Stimulated activated naive CD4-positive, alpha-beta T cell (primary cell): ENCODE results near the gene GFOD2.
"Not testable (repeated sequence)": the region's sequence is repeated elsewhere in the genome, so short reads cannot be mapped to it uniquely, and the experiment has no call there.

ENCODE experiments used
- DNase-seq, 6 experiments: peaks; one replicate each; lab custom pipeline; 2025; lab: John Stamatoyannopoulos, UW

The GFOD2 gene

GRCh38 chr16:67702130-67702529 is 17.0 kb downstream of the GFOD2 start:
- DNase-seq: no peak

DNA sequence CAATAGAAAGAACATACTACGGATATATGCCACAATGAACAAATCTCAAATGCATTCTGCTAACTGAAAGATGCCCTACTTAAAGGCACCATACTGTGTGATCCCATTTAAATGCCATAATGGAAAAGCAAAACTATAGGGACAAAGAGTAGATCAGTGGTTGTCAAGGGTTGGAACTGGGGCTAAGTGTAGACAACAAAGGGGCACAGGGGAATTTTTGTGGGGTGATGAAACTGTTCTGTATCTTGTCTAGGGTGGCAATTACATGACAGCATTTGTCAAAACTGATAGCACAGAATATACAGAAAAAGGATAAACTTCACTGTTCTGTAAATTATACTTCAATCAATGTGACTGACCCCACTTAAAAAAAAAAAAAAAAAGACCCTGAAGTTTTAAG is 17.7 kb downstream of the GFOD2 start:
- no peak for DNase-seq

DNA sequence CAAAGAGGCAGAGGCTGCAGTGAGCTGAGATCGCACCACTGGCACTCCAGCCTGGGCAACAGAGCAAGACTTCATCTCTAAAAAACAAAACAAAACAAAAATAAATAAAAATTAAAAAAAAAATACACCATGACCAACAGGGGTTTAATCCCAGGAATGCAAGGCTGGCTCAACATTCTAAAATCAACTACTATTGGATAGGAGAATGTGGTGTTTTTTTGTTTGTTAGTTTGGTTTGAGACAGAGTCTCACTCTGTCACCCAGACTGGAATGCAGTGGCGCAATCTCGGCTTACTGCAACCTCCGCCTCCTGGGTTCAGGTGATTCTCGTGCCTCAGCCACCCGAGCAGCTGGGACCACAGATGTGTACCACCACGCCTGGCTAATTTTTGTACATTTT is 19.9 kb downstream of the GFOD2 start:
- no peak for DNase-seq

DNA sequence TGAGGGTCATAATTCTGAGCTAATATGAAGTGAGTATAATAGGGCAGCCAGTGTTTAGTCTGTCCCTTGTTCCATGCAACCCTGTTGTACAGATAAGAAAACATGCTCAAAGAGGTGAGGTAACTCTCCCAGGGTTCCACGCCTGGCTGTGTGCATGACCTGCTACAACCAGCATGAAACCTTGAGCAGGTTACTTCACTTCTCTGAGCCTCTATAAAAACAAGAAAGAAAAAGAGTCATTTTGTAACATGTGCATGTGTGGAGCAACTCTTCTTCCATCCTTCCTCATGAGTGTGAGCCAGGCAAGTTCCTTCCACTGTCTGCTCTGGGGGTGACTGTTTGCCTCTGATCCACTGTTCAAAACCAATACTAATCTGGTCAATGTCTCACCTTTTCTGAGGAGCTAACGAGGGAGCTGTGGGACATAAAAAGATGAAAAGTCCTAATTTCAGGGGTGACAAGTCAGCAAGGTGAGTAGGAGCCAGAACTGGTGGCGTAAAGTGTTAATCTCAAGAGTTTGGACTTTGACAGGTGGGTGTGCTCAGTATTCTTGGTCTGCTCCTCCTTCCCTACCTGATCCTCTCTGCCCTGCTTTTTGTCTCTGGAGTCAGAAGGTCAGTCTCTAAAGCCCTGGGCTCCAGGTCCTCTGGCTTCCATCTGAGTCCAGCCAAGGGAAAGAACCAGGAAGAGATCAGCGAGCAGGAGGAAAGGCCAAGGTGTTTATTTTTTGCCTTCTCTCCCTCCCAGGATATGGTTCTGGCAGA is 21.5 kb downstream of the GFOD2 start:
- no peak for DNase-seq

DNA sequence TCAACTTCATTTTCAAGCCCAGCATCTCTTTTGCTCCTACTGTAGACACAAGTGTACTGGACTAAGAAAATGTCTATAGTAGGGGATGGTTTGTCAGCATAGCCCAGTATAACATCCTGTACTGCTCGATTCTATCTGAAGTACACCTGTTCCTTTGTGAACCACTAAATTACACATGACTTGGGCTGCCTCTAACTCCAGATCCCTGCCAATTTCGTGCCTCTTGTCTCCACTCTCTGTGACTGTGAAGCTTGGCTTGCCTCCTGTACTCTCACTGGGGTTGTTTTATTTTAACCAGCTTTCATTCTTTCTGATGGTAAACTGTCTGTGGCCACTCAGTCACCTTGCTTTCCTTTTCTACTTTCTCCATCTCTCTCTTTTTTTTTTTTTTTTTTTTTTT is 24.5 kb downstream of the GFOD2 start:
- DNase-seq: no peak

DNA sequence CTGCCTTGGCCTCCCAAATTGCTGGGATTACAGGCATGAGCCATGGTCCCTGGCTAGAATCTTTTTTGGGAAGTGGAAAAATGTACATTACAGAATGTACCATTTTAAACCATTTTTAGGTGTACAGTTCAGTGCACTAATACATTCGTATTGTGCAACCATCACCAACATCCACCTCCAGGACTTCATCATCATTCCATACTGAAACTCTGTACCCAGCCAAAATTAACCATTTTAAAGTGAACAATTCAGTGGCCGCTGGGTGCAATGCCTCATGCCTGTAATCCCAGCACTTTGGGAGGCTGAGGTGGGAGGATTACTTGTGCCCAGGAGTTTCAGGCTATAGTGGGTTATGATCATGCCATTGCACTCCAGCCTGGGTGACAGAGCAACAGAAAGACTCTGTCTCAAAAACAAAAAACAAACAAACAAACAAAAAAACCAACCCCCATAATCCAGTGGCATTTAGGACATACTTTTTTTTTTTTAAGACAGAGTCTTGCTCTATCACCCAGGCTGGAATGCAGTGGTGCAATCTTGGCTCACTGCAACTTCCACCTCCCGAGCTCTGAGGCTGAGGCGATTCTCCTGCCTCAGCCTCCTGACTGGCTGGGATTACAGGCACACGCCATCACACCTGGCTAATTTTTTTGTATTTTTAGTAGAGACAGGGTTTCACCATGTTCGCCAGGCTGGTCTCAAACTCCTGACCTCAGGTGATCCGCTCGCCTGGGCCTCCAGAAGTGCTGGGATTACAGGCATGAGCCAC is 25.4 kb downstream of the GFOD2 start:
- not testable (repeated sequence) for DNase-seq

DNA sequence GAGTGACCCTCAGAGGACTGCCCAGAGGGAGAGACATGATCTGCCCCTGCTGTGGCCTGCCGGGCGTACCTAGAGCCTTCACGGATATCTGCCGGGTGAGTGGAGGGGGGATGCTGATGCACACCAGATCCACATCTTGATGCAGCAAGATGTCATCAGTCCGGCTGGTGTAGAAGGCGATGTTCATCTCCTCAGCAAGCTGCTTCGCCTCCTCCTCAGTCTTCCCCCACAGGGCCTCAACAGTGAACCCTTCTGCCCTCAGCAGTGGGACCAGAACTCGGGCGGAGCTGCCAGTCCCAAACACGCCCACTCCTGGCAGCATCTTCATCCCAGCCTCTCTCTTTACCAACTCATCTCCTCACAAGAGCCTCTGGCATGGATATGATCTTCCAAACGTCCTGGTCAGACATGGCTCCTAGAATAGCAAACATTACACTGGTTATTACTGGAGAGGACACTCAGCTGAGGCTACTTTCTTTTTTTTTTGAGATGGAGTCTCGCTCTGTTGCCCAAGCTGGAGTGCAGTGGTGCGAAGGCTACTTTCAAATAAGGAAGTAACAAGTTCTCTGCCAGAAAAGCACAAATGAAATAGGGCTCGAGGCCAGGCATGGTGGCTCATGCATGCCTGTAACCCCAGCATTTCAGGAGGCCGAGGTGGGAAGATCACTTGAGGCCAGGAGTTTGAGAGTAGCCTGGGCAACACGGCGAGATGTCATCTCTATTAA is 33.6 kb downstream of the GFOD2 start:
- no peak for DNase-seq

- no peak for DNase-seq
These were observed 35.3 kb downstream of the GFOD2 start for GRCh38 chr16:67683767-67684166.

- no peak for DNase-seq
These were observed 38.9 kb downstream of the GFOD2 start for GRCh38 chr16:67679935-67680897.

DNA sequence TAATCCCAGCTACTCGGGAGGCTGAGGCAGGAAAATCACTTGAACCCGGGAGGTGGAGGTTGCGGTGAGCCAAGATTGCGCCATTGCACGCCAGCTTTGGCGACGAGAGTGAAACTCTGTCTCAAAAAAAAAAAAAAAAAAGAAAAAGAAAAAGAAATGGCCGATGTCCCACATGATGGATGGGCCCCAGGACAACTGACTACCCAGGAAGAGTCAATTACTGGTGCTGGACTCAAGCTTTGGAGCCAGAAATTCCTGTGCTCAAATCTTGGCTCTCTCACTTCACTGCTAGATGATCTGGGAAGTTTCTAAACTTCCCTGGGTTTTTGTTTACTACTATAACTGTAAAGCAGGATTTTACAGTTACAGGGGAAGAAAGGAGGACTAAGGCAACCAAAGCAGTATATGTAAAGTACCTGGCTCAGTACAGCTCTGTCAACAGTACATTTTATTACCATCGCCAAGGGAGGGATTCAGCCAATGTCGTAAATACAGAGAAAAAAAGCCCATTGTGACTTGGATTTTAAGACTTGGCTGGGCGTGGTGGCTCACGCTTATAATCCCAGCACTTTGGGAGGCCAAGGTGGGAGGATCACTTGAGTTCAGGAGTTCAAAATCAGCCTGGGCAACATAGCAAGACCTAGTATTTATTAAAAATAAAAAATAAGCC is 40.6 kb downstream of the GFOD2 start:
- no peak for DNase-seq

DNA sequence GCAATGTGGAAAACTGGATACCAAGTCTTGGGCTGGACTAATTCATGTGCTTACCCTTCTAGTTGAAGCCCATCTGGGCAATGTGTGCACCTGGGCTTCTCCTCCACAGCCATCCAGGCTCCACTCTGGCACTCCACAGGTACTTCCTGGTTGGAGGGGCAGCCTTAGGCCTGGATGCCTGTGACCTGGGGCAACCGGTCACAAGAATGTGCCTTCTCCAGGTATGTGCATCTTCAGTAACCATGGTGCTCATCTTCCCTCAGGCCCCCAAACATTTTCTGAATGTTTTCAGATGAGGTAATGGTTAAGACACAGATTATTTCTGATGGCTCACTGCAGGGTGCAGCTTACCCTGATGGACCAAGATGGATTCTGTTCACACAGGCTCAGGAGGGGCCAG is 41.4 kb downstream of the GFOD2 start:
- DNase-seq: no peak

DNA sequence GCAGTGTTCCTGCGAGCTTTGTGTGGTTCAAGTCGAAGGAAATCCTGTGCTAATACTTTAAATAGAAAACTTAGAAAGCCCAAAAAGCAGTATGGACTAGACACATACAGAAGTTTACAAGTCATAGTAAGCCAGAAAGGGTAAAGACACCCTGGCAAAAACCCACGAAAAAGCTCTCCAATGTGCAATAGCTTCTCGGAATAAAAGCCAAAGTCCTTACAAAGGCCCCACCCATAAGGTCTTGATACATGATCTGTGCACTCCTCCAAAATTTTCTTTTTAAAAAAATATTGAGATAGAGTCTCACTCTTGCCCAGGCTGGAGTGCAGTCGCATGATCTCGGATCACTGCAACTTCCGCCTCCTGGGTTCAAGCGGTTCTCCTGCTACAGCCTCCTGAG is 42.2 kb downstream of the GFOD2 start:
- no peak for DNase-seq

- DNase-seq: no peak
These were observed 42.6 kb downstream of the GFOD2 start for GRCh38 chr16:67676516-67676915.

GRCh38 chr16:67675999-67676398 is 43.1 kb downstream of the GFOD2 start:
- no peak for DNase-seq

DNA sequence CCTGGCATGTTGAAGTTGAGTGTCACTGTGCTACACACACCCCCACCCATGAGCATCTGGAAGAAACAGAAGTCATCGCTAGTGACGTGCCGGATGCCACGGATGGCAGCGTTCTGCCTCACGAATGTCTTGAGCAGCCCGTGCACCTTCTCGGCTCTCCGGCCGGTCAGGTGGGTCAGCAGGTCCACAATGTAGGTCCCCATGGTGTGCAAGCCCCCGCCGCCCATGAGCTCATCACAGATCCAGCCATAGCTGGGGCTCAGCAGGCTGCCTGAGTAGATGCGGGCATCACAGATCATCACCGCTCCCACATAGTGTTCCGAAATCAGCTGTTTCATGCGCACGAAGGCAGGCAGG is 43.6 kb downstream of the GFOD2 start:
- no peak for DNase-seq

DNA sequence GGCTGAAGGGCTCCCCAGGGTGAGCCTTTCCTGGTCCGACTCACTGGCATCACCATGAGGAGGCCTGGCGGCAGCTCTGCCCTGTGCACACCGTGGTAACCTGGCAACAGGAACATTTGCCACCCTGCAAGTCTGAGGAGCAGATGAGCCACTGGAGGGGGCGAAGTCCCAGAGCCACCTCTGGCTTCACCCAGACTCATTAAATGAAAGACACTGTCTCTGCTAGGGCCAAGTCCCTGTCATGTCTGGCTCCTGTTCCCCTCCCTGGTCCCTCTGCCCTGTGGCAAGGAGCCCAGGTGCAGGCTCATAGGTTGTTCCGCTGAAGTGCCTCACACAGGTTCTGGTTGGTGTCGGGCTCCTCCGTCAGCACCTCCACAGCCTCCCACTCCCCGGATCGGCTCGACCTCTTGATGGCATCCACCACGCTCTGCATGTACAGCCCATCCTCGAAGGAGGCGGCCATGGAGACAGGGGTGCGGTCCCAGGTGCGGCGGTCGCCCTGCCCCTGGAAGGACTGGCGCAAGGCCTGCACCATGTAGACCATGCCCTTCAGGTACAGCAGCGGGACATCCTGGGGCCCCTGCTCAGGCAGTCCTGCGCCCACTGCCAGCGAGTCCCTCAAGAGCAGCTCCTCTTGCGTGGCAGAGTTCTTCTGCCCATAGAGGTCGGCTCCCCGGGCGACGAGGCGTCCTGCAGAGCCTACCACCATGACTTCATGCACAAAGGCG is 44.1 kb downstream of the GFOD2 start:
- DNase-seq: no peak

DNA sequence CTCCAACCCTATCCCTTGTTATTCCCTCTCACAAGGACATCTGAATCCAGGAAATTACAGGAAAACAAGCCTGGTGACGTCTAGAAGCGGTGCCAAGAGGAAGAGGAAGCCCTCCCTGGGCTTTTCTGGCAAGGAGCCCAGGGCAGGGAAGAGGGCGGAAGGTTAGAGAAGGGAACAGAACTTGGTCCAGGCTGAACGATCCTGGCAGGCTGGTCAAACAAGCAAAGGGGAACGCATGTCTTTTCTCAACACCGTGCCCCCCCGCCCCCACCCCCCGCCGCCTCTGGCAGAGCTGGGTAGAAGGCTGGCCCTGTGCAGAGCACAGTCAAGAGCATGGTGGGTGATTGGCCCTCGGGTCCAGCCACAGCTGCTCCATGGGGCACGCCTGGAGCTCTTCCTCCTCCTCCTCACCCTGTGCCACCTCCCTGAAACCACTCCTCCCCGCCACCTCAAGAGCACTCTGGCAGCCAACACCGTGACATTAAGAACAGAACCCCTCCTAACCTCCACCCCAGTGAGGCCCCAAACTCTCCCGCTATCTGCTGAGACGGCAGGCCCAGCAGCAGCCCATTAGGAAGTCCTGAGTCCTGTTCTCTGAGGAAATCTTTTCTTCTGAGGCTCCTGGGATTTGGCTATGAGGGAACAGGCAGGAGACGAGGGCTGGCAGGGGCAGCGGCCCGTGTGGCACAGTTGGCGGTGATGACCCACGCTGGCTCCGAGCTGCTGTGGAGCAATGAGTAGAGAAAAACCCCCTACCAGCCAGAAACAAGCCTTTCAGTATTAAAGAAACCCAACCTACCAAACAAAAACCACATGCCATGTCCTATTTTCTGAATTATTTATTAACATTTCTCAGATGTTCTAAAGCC is 45.2 kb downstream of the GFOD2 start:
- DNase-seq: no peak

DNA sequence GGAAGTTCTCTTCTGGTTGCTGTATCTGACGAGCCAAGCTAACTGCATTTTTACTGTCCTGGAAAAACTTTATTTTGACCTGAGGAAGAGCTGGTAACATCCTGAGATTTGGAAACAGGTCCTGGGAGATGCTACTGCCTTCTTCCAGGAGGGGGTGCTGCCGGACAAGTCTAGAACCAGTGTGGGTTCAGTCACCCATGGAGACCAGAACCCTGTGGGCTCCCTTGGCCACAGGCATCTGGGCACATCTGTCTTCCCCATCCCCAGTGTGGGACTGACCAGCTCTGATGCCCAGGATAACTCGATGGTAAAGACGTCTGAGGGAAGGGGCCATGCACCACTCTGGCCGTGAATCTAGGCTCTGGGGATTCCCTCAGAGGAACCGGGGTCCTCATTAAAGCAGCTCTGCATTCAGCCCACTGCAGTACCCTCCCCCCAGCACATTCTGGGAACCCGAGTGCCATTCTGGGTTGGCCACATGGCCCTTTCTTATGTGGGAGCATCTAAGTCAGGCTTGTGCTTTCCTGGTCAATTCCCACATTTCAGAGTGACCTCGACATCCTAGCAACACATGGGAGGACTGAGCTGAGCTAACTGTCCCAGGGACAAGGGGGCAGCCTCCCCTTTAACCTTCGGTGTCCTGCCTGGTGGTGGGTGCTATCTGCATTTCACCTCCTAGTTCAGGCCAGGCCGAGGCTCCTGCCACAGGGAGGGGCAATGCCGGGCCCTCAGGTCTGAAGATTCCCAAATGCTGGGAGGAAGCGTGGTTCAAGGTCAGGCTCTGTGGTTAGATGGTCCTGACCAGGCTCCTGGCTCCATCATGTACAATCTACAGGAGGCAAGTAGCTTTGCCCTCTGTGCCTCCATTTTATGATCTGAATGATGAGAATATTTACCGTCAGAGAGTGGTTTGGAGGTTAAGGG is 46.1 kb downstream of the GFOD2 start:
- peak in 5 of 6 experiments; percentile 31 to 53 (median 42) for DNase-seq
